ENCODE data around the gene HENMT1.

Gene HENMT1

GRCh38 chr1:108664481-108664880 lies 3.6 kb upstream of the HENMT1 start:
- DNase-seq (ENCODE audit: extremely low spot score) = no peak
- ChIA-PET POLR2A (no interaction called here), CTCF (interaction anchor here (1.3 to 1.7 kb wide), 2 partner anchors 8 to 28 kb away, joined by 3 to 4 read pairs; partner anchors contain the start of gene PRPF38B)
- TF ChIP-seq CTCF (IDR thresholded peaks at IDR 0.05; ENCODE audit: control extremely low read depth, extremely low read depth, low read depth, missing control alignments) = no peak

GRCh38 chr1:108663074-108663473 lies 2.2 kb upstream of the HENMT1 start:
- ChIA-PET CTCF (interaction anchor here (0.7 kb wide), 1 partner anchor 15 kb away, joined by 3 read pairs; no protein-coding TSS in a partner anchor), POLR2A (no interaction called here)
- TF ChIP-seq CTCF (IDR thresholded peaks at IDR 0.05; ENCODE audit: control extremely low read depth, extremely low read depth, low read depth, missing control alignments) = no peak
- no peak for DNase-seq (ENCODE audit: extremely low spot score)

- no peak for DNase-seq (ENCODE audit: extremely low spot score)
- ChIA-PET CTCF (interaction anchor here (2.3 kb wide), 1 partner anchor 14 kb away, joined by 10 read pairs; no protein-coding TSS in a partner anchor), POLR2A (no interaction called here)
- TF ChIP-seq CTCF (IDR thresholded peaks at IDR 0.05; ENCODE audit: control extremely low read depth, extremely low read depth, low read depth, missing control alignments) = no peak
Observed at GRCh38 chr1:108657356-108658080, 3.4 kb downstream of the HENMT1 start.

GRCh38 chr1:108653431-108654105 lies 7.3 kb downstream of the HENMT1 start:
- POLR2A ChIA-PET = no interaction called here
- TF ChIP-seq CTCF (IDR thresholded peaks at IDR 0.05; ENCODE audit: control extremely low read depth, extremely low read depth, low read depth, missing control alignments) = no peak
- CTCF ChIA-PET = no interaction called here
- DNase-seq (ENCODE audit: extremely low spot score) = no peak

- ChIA-PET POLR2A (no interaction called here), CTCF (interaction anchor here (0.7 to 5.3 kb wide), 6 partner anchors 9 to 136 kb away, joined by 3 to 55 read pairs (median 3); partner anchors contain the start of gene EEIG2)
- no peak for TF ChIP-seq CTCF (IDR thresholded peaks at IDR 0.05; ENCODE audit: control extremely low read depth, extremely low read depth, low read depth, missing control alignments)
- DNase-seq (ENCODE audit: extremely low spot score) = no peak
Observed at GRCh38 chr1:108646648-108647269, 14.1 kb downstream of the HENMT1 start.

- no peak for DNase-seq (ENCODE audit: extremely low spot score)
- ChIA-PET POLR2A (no interaction called here), CTCF (interaction anchor here (0.8 to 5.3 kb wide), 4 partner anchors 29 to 135 kb away, joined by 3 to 55 read pairs (median 14); partner anchors contain the start of gene EEIG2)
- TF ChIP-seq CTCF (IDR thresholded peaks at IDR 0.05; ENCODE audit: control extremely low read depth, extremely low read depth, low read depth, missing control alignments) = no peak
Observed at GRCh38 chr1:108646265-108646647, 14.6 kb downstream of the HENMT1 start.
